OCI-LY1 (cell line): ENCODE data around the gene PADI4.

Experiments used
- CTCF ChIP-seq: fragments of 200-600 bp; sonication (generic), shearing (Covaris generic); IDR thresholded peaks from 2 replicates; pipeline ENCODE4 v1.5.1; 2017; ENCODE audit warnings: mild to moderate bottlenecking, antibody characterized with exemption, low read length, moderate library complexity, mixed read lengths
- EZH2 ChIP-seq: fragments of 200-600 bp; sonication (generic), shearing (Covaris generic); IDR thresholded peaks from 2 replicates; pipeline ENCODE4 v1.8.0; 2017; ENCODE audit warnings: borderline replicate concordance, mixed run types, mild to moderate bottlenecking, antibody characterized with exemption, low read length, moderate library complexity, mixed read lengths

GRCh38 chr1:17352419-17352909, 44.5 kb downstream of the PADI4 start:
- TF ChIP-seq CTCF (no peak), EZH2 (no peak)
